ENCODE measurements around the gene FBXL5.

FBXL5 gene

GRCh38 chr4:15695240-15695699 lies 40.1 kb upstream of the FBXL5 start:
- no peak overlapping the region for H3K27ac ChIP-seq
- TF ChIP-seq ZFX (IDR thresholded peaks at IDR 0.05; ENCODE audit: borderline replicate concordance) = no peak
- no peak for TF ChIP-seq CTCF (IDR thresholded peaks at IDR 0.05)

GRCh38 chr4:15694431-15694830 lies 39.3 kb upstream of the FBXL5 start:
- no peak for TF ChIP-seq ZFX (IDR thresholded peaks at IDR 0.05; ENCODE audit: borderline replicate concordance)
- no peak for TF ChIP-seq CTCF (IDR thresholded peaks at IDR 0.05)
- H3K27ac ChIP-seq = no peak overlapping the region

DNA sequence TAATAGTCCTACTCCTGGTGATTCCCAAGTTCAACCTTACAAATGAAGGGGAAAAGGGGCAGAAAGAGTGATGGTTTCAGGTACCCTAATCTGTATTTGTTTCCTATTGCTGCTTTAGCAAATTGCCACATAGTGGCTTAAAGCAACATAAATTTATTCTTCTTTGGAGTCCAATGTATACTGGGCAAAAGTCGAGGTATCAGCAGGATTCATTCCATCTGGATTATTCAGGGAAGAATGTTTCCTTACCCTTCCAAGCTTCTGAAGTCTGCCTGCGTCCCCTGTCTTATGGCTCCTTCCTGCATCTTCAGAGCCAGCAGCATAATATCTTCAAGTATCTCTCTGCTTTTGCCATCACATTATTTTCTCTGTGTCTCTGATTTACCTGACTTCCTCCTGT lies 37.4 kb upstream of the FBXL5 start:
- TF ChIP-seq ZFX (IDR thresholded peaks at IDR 0.05; ENCODE audit: borderline replicate concordance) (no peak), CTCF (IDR thresholded peaks at IDR 0.05) (no peak)
- H3K27ac ChIP-seq = no peak overlapping the region

- no peak for TF ChIP-seq ZFX (IDR thresholded peaks at IDR 0.05; ENCODE audit: borderline replicate concordance)
- no peak for TF ChIP-seq CTCF (IDR thresholded peaks at IDR 0.05)
- no peak overlapping the region for H3K27ac ChIP-seq
Observed at GRCh38 chr4:15691346-15692135, 36.4 kb upstream of the FBXL5 start.

GRCh38 chr4:15690020-15690809 lies 35.1 kb upstream of the FBXL5 start:
- TF ChIP-seq CTCF (IDR thresholded peaks at IDR 0.05) = no peak
- TF ChIP-seq ZFX (IDR thresholded peaks at IDR 0.05; ENCODE audit: borderline replicate concordance) = no peak
- H3K27ac ChIP-seq = no peak overlapping the region

DNA sequence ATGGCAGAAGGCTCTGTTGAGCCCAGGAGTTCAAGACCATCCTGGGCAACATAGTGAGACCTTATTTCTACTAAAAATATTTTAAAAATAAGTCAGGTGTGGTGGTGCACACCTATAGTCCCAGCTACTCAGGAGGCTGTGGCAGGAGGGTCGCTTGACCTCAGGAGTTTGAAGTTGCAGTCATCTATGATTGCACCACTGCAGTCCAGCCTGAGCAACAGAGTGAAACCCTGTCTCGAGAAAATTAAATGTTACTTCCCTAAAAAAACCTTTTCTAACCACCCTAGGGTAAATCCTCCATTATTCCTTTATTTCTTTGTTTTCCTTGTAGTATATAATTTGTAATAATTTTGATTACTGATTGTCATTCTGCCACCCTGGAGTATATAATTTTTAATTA lies 34.4 kb upstream of the FBXL5 start:
- no peak for TF ChIP-seq CTCF (IDR thresholded peaks at IDR 0.05)
- TF ChIP-seq ZFX (IDR thresholded peaks at IDR 0.05; ENCODE audit: borderline replicate concordance) = no peak
- H3K27ac ChIP-seq = no peak overlapping the region

DNA sequence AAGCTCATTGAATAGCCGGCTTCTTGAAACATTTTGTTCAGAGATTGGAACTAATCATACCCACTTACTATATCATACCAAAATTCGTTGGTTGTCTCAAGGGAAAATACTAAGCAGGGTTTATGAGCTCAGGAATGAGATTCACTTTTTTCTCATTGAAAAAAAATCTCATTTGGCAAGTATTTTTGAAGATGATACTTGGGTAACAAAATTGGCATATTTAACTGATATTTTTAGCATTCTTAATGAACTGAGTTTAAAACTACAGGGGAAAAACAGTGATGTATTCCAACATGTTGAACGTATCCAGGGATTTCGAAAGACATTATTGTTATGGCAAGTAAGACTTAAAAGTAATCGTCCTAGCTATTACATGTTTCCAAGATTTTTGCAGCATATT lies 32.9 kb upstream of the FBXL5 start:
- TF ChIP-seq ZFX (IDR thresholded peaks at IDR 0.05; ENCODE audit: borderline replicate concordance) (no peak), CTCF (IDR thresholded peaks at IDR 0.05) (no peak)

More for the DNA sequence above, 32.9 kb upstream of the FBXL5 start:
- H3K27ac ChIP-seq = no peak overlapping the region
